GM19193 (cell line): ENCODE measurements around the gene PSRC1.

Source experiments
- POLR2A ChIP-seq: IDR thresholded peaks from 4 replicates; pipeline ENCODE4 v1.6.1; 2011; ENCODE audit not compliant: insufficient read depth, insufficient read length; ENCODE audit errors: extremely low read depth

Gene PSRC1

GRCh38 chr1:109237512-109237911 is 45.4 kb downstream of the PSRC1 start:
- no peak for TF ChIP-seq POLR2A

- TF ChIP-seq POLR2A = no peak
Measured at GRCh38 chr1:109235137-109235536, 47.8 kb downstream of the PSRC1 start.

DNA sequence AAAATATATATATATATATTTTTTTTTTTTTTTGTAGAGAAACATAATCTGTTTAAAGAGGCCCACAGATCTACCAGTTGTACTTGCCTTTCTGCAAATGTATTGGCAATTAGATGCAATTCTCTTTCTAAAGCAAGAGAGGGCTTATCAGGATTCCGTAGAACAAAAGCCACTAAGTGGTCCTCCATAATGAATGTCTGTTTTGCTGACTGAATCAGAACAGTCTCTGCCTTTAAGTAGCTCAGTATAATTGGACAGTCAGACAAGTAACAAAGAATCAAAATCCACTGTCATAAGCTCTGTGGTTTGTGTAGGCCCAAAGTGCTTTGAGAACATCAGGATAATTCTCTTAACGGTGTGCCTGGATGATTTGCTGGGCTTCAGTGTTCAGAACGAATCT is 51.9 kb downstream of the PSRC1 start:
- TF ChIP-seq POLR2A = no peak
